Kasumi-1 (cell line): Measurements from ENCODE around the gene ELAPOR1.

Source experiments
- DNase-seq, 2 experiments: peaks; one replicate each; lab custom pipeline; 2025; lab: John Stamatoyannopoulos, UW

ELAPOR1 gene, protein sequence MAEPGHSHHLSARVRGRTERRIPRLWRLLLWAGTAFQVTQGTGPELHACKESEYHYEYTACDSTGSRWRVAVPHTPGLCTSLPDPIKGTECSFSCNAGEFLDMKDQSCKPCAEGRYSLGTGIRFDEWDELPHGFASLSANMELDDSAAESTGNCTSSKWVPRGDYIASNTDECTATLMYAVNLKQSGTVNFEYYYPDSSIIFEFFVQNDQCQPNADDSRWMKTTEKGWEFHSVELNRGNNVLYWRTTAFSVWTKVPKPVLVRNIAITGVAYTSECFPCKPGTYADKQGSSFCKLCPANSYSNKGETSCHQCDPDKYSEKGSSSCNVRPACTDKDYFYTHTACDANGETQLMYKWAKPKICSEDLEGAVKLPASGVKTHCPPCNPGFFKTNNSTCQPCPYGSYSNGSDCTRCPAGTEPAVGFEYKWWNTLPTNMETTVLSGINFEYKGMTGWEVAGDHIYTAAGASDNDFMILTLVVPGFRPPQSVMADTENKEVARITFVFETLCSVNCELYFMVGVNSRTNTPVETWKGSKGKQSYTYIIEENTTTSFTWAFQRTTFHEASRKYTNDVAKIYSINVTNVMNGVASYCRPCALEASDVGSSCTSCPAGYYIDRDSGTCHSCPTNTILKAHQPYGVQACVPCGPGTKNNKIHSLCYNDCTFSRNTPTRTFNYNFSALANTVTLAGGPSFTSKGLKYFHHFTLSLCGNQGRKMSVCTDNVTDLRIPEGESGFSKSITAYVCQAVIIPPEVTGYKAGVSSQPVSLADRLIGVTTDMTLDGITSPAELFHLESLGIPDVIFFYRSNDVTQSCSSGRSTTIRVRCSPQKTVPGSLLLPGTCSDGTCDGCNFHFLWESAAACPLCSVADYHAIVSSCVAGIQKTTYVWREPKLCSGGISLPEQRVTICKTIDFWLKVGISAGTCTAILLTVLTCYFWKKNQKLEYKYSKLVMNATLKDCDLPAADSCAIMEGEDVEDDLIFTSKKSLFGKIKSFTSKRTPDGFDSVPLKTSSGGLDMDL

GRCh38 chr1:109113590-109114341, at the start of gene ELAPOR1:
Gene ELAPOR1, plus strand, starts transcription at chr1:109114115. Its CDS starts 69 bp downstream, at chr1:109114184.
- DNase-seq: no peak

DNA sequence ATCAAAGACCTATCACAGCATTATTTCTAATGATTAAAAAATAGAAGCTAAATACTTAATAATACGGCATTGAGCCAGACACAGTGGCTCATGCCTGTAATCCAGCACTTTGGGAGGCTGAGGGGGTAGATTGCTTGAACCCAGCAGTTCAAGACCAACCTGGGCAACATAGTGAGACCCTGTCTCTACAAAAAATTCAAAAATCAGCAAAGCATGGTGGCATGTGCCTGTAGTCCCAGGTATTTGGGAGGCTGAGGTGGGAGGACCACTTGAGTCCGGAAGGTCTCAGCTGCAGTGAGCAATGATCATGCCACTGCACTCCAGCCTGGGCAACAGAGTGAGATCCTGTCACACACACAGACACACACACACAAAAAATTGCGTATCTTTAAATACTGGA, 48.8 kb upstream of the ELAPOR1 start:
- no peak for DNase-seq

DNA sequence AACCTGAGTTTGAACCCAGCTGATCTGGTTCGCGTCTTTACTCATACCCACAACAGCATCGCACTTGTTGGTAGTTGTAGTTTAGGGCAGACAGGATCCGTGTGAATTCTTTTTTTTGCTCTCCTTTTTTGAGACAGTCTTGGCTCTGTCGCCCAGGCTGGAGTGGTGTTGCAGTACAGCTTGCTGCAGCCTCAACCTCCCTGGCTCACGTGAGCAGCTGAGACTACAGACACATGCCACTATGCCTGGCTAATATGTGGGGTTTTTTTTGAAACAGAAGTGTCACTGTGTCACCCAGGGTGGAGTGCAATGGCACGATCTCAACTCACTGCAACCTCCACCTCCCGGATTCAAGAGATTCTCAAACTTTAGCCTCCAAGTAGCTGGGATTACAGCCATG, 46.0 kb upstream of the ELAPOR1 start:
- DNase-seq: no peak

GRCh38 chr1:109069294-109069693, 44.6 kb upstream of the ELAPOR1 start:
- no peak for DNase-seq

DNA sequence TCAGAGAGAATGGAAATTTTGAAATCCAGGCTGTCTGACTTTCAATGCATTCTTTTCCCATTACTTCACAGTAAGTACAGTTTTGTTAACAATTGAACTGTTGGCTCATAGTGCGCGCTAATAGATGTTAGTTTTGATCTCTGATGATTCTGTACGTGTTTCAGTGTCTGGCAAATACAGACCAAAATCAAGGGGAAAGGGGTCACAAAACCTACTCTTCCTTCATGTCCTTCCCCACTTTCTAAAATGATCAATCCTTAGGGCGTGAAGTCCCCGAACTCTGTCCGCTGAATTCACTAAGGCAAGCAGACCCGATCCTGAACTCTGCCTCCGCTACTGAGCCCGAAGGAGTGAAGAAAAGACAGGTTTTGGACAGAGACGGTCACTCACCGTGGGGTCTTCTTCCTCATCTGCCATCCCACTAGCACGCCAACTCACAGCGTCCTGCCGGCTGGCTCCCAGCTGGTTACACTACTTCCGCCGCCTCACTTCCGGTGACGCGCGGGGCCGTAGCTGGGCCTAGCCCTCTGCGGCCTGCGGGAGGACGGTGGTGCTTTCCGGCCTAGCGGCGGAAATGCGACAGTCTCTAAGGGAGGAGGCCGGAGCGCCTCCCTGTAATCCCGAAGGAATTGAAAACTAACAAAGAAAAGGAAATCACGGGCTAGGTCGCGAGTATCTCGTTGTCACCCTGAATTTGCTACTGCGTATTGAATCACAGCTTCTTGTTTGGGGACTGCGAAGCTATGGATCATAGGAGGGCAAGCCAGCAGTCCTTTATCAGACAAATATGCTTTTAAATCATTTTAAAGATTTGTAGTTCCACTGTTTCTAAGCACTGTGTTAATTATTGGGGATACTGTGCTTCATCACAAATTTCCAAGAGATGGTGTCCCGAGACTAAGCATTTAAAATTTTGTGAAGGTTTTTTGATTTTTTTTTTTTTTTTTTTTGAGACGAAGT, 38.1 kb upstream of the ELAPOR1 start, which contains the start of gene TAF13:
TAF13 (minus strand) TSS at position 473 of the 960 bp plus-strand sequence; CDS start at position 417, 56 bp downstream.
- DNase-seq: peak; percentile 91 to 93

GRCh38 chr1:109078317-109078716, 35.6 kb upstream of the ELAPOR1 start:
- no peak for DNase-seq

DNA sequence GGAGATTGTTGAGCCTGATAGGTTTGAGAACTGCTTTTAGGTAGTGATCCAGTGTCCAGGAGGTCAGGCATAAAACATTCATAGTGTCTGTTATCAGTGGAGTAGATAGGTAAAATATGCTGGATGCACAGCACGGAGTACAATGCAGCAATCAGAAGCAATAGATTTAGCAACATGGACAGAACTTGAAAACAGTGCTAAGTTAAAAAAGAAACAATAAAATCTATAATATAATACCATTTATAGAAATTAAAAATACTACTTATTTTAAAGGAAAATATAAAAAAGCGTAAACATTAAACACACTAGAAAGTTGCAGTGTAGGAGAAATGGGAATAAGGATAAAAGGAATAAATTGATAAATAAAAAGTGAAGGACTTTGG, 34.7 kb upstream of the ELAPOR1 start:
- DNase-seq: no peak

GRCh38 chr1:109080441-109081082, 33.4 kb upstream of the ELAPOR1 start:
- DNase-seq: no peak

DNA sequence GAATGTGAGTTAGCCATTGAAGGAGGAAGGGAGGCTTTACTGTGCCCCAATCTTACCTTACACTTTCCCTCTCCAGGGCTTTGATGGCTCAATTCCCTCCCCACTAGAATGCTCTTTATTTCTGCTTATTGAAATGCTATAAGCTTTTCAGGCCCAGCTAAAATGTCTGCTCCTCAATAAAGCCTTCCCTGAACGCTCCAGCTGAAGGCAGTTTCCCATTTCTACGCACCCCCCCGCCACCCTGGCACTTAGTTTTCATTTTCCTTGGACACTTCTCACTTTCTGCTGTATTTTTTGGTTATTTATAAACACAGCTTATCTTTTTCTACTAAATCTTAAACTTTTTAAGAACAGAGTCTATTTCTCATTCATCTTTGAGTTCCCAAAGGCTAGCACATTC, 30.4 kb upstream of the ELAPOR1 start:
- DNase-seq: no peak

DNA sequence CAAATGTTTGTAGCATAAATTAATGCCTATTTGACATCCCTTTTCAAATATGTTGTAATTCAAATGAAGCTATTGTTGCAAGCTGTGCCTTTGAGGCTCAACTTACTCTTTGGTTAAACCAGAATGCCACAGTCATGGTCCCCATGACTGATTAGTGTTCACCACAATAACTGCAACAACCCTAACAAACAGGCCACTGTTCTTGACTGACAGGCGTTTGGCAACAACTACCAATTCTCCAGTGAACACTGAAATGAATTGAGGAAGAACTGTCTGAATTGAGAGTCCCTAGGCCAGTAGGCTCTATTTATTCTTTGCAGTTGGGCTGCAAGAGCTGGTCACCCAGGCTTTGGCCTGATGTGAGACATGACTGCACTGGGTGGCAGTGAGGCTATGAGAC, 30.0 kb upstream of the ELAPOR1 start:
- DNase-seq: no peak

- no peak for DNase-seq
Measured at GRCh38 chr1:109084563-109085517, 29.1 kb upstream of the ELAPOR1 start.

- DNase-seq: peak; percentile 43 to 57
Measured at GRCh38 chr1:109089242-109090015, 24.5 kb upstream of the ELAPOR1 start.

- peak; percentile 96 to 98 for DNase-seq
Measured at GRCh38 chr1:109090196-109091077, 23.5 kb upstream of the ELAPOR1 start, which contains the start of gene TMEM167B. Gene TMEM167B, plus strand, starts transcription at chr1:109090764. Its CDS starts 109 bp downstream, at chr1:109090873.

DNA sequence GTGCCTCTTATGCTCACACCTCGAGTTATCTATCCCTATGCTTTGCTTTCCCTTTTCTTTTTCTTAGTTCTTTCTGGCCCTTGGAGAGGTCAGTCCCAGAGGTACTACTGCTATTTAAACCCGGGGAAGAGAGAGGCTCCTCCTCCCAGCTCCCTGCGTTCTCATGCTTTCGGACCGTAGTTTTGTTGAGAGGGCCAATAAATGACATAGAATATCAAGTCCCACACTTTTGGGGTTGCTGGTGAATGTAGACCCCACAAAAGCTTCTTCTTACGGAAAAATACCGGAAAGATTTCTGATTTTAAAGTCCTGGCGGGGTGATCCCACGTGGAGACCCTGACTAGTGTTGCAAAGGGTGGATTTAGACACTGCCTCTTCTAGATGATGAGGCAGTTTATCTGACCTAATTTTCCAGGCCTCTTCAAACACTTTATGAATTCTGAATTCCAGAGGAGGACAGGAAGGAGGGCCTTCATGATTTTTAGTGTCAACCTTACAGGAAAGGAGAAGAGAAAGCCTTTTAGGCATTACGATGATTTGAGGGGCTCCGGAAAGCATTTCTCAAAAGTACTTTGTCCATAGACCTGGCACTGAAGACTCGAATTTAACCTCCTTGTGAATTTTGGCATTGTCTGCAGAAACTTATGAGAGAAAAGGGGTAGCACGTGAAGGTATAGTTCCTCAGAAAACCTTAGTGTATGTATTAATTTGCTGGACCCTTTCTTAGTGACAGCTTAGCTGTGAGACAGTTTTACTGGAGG, 22.7 kb upstream of the ELAPOR1 start:
- DNase-seq: peak; percentile 78 to 83

DNA sequence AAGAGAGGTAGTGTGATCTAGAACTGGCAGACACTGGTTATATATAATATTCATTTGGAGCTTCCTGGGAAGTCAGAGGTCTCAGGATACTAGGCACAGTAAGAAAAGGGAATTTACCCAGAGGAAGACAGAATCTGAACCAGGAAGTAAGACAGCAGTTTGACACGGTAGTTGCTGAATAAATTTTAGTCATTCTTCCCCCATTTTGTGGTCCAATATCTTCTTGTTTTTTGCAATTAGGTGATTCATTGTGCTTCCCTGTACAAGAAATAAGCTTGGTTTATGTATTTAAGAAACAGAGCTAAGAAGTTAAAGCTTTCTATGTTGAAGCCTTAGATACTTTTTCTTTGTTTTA, 22.1 kb upstream of the ELAPOR1 start:
- DNase-seq: peak; percentile 47 to 61

- no peak for DNase-seq
Measured at GRCh38 chr1:109094377-109094803, 19.5 kb upstream of the ELAPOR1 start.
